Panc1 (cell line): ENCODE data around the gene PHC2.

Source experiments
- CTCF ChIP-seq: fragments of 450-650 bp; IDR thresholded peaks from 2 replicates; pipeline ENCODE4 v1.5.1; 2017; ENCODE audit warnings: mild to moderate bottlenecking
- SIN3A ChIP-seq: IDR thresholded peaks from 2 replicates; pipeline ENCODE4 v1.6.1; 2012; ENCODE audit warnings: low read depth, mild to moderate bottlenecking, low read length, moderate library complexity, borderline replicate concordance; ENCODE audit not compliant: insufficient read depth
- TCF7L2 ChIP-seq: IDR thresholded peaks from 2 replicates; pipeline ENCODE4 v1.6.1; 2011; ENCODE audit warnings: mild to moderate bottlenecking, low read depth, low read length, inconsistent platforms

- TF ChIP-seq CTCF (no peak), SIN3A (no peak), TCF7L2 (no peak)
Measured at GRCh38 chr1:33275706-33276572, 155.0 kb downstream of the PHC2 start.
